K562 (cell line): ENCODE measurements around the gene NFKBIB.

Experiments used
- ZNF830 ChIP-seq: fragments of 250-450 bp; sonication (Bioruptor Pico); IDR thresholded peaks from 2 replicates; pipeline ENCODE4 v1.5.0; 2021; ENCODE audit warnings: mild to moderate bottlenecking
- TF ChIP-seq, protein P1 (sequence below): sonication (generic); formaldehyde crosslinking; IDR thresholded peaks from 2 replicates; pipeline ENCODE4 v1.8.0; 2022; ENCODE audit warnings: mild to moderate bottlenecking, missing genetic modification reagents, borderline replicate concordance
- TF ChIP-seq, protein P2 (sequence below): sonication (generic); formaldehyde crosslinking; IDR thresholded peaks from 2 replicates; pipeline ENCODE4 v1.8.0; 2022; ENCODE audit warnings: mild to moderate bottlenecking, low read depth, missing genetic modification reagents

DNA sequence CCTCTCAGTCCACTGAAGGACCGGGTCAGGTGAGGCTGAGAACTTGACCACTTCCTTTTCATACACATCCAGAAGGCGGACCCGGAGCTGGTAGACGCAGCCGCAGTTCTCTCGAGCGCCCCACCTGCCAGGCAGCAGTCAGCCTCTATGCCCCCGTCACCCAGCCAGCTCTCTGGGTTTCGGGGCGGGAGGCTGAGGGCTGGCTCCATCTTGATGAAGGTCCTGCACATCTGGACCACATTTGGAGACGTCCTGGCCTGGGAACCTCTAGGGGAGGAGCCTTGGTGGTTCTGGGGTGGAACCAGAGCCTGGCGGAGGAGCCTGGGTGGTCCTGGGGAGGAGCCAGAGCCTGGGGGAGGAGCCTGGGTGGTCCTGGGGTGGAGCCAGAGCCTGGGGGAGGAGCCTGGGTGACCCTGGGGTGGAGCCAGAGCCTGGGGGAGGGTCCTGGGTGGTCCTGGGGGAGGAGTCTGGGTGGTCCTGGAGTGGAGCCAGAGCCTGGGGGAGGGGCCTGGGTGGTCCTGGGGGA, 45.3 kb downstream of the NFKBIB start:
- no peak for TF ChIP-seq ZNF830
- TF ChIP-seq, protein P1, sequence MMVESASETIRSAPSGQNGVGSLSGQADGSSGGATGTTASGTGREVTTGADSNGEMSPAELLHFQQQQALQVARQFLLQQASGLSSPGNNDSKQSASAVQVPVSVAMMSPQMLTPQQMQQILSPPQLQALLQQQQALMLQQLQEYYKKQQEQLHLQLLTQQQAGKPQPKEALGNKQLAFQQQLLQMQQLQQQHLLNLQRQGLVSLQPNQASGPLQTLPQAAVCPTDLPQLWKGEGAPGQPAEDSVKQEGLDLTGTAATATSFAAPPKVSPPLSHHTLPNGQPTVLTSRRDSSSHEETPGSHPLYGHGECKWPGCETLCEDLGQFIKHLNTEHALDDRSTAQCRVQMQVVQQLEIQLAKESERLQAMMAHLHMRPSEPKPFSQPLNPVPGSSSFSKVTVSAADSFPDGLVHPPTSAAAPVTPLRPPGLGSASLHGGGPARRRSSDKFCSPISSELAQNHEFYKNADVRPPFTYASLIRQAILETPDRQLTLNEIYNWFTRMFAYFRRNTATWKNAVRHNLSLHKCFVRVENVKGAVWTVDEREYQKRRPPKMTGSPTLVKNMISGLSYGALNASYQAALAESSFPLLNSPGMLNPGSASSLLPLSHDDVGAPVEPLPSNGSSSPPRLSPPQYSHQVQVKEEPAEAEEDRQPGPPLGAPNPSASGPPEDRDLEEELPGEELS (CRISPR knock-in tag) = no peak
- TF ChIP-seq, protein P2, sequence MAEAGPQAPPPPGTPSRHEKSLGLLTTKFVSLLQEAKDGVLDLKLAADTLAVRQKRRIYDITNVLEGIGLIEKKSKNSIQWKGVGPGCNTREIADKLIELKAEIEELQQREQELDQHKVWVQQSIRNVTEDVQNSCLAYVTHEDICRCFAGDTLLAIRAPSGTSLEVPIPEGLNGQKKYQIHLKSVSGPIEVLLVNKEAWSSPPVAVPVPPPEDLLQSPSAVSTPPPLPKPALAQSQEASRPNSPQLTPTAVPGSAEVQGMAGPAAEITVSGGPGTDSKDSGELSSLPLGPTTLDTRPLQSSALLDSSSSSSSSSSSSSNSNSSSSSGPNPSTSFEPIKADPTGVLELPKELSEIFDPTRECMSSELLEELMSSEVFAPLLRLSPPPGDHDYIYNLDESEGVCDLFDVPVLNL (CRISPR knock-in tag) = no peak
